ENCODE measurements around the gene DZIP1L. TPM values are rescaled to one million over a fixed set of nuclear protein-coding genes. Genes with fewer than 3 reads are reported as not detected.

The DZIP1L gene
- total and polyA plus RNA-seq, 9 of the 15 experiments (the other 6 are each of a cell fraction or from before 2014, with no cell fraction given), result 0.03 to 1.5 (median 0.48) TPM; not detected in 1

DNA sequence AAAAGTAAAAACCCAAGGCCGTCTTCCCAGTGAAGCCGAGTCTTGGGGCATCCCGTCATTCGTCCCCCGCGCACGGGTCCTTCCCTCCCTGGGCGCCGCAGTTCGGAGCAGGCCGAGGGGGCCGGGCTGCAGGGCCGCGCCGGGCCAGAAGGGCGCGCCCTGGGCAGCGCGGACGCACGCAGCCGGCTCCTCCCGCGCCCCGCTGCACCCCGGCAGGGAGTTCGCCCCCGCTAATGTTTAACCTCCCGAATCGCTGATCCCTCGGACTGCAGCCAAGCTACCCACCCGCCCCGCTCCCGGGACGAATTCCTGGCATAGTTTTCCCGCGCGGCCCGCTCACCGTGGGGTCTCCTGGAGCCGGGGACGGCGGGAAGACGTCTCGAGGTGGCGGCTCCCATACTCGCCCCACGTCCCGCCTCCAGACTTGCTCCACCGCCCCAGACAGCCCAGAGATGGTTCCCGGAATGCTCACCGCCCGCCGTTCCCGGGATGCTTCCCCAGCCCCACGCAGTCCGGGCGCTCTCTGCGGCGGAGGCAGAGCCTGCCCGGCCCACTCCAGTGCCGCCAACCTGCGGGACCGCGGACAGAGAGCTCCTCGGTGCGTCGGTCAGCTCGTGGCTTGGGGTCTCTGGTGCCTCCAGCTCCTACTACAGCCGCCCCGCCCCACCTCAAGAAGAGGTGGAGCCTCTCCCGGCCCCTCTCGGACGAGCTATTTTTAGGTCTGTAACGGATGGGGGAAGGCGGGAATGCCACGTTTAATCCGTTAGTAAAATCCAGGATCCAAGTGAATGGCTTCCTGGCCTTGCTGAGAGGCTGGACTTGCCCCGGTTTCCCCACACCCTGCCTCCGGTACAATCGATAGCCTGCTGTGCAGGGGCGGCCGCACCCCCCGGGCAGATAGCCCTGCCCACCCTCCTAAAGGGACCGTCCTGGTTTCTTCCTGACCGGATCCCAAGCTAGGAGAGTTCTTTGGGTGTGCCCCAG, at the start of gene DZIP1L (continued):
- TF ChIP-seq E4F1 (CRISPR knock-in tag; IDR thresholded peaks at IDR 0.05; ENCODE audit: borderline replicate concordance) (no peak), ARID4B (CRISPR knock-in tag; IDR thresholded peaks at IDR 0.05) (no peak), MYNN (IDR thresholded peaks at IDR 0.05) (no peak), MYNN (CRISPR knock-in tag; IDR thresholded peaks at IDR 0.05) (no peak), GTF2A2 (tag; IDR thresholded peaks at IDR 0.05) (no peak), RBM34 (IDR thresholded peaks at IDR 0.05; ENCODE audit: borderline replicate concordance, insufficient read depth, low read length) (no peak), NFATC3 (IDR thresholded peaks at IDR 0.05) (no peak), YY1 (IDR thresholded peaks at IDR 0.05; ENCODE audit: borderline replicate concordance in 1 of 3, control insufficient read depth in 1 of 3, extremely low read depth in 1 of 3, insufficient read depth in 3 of 3, insufficient read length in 1 of 3, insufficient replicate concordance in 2 of 3, low read depth in 1 of 3, low read length in 2 of 3) (peak in 1 of 3 experiments; percentile 21), CBFB (CRISPR knock-in tag; IDR thresholded peaks at IDR 0.05) (no peak), SNRNP70 (optimal IDR thresholded peaks at IDR 0.05; ENCODE audit: low read depth, low read length) (no peak), RNF2 (IDR thresholded peaks at IDR 0.05) (no peak), RBFOX2 (IDR thresholded peaks at IDR 0.05; ENCODE audit: low read depth, low read length) (peak; percentile 43), CBX2 (IDR thresholded peaks at IDR 0.05; ENCODE audit: insufficient read depth, low read length, poor library complexity, severe bottlenecking) (no peak)
- TF ChIP-seq, protein P1, sequence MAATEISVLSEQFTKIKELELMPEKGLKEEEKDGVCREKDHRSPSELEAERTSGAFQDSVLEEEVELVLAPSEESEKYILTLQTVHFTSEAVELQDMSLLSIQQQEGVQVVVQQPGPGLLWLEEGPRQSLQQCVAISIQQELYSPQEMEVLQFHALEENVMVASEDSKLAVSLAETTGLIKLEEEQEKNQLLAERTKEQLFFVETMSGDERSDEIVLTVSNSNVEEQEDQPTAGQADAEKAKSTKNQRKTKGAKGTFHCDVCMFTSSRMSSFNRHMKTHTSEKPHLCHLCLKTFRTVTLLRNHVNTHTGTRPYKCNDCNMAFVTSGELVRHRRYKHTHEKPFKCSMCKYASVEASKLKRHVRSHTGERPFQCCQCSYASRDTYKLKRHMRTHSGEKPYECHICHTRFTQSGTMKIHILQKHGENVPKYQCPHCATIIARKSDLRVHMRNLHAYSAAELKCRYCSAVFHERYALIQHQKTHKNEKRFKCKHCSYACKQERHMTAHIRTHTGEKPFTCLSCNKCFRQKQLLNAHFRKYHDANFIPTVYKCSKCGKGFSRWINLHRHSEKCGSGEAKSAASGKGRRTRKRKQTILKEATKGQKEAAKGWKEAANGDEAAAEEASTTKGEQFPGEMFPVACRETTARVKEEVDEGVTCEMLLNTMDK (IDR thresholded peaks at IDR 0.05; ENCODE audit: borderline replicate concordance, insufficient read depth, low read depth, low read length, poor library complexity, severe bottlenecking), result peak; percentile 78
- TF ChIP-seq, protein P2, sequence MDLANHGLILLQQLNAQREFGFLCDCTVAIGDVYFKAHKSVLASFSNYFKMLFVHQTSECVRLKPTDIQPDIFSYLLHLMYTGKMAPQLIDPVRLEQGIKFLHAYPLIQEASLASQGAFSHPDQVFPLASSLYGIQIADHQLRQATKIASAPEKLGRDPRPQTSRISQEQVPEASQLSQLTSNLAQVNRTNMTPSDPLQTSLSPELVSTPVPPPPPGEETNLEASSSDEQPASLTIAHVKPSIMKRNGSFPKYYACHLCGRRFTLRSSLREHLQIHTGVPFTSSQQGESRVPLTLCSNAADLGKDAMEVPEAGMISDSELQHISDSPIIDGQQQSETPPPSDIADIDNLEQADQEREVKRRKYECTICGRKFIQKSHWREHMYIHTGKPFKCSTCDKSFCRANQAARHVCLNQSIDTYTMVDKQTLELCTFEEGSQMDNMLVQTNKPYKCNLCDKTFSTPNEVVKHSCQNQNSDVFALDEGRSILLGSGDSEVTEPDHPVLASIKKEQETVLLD (IDR thresholded peaks at IDR 0.05), result no peak

Data from K562 (cell line).